ENCODE measurements around the gene FIS1. TPM values are rescaled to one million over a fixed set of nuclear protein-coding genes. Genes with fewer than 3 reads are reported as not detected.

The FIS1 gene
- total and polyA plus RNA-seq, 2 donors (not counting 1 experiment from before 2014, with no cell fraction given): 95.5 to 245 TPM

GRCh38 chr7:101250324-101250723, 5.4 kb upstream of the FIS1 start:
- Histone ChIP-seq H3K9me3 (ENCODE audit: control extremely low read depth in 1 of 3, control insufficient read depth in 2 of 3, insufficient read depth in 1 of 3, low read length in 2 of 3) (no peaks in the 10 kb centered on the region), H3K27ac (ENCODE audit: low read length in 2 of 2) (peak overlapping the region in 1 of 2 donors; percentile 55), H3K9ac (ENCODE audit: low read length) (no peak overlapping the region), H2AFZ (ENCODE audit: insufficient read depth, low read depth, low read length, poor library complexity, severe bottlenecking) (no peak overlapping the region), H3K79me2 (ENCODE audit: control insufficient read depth, insufficient read depth, low read length) (peaks cover 62% of the 10 kb centered on the region), H3K27me3 (replicated peaks in 1 of 4; ENCODE audit: control extremely low read depth in 1 of 4, control insufficient read depth in 3 of 4, insufficient read depth in 4 of 4, low read length in 3 of 4) (peaks cover 0 to 4% (median 0%) of the 10 kb centered on the region in 4 experiments), H4K20me1 (ENCODE audit: control insufficient read depth, insufficient read depth, low read length, poor library complexity, severe bottlenecking) (peaks cover 55% of the 10 kb centered on the region), H3K36me3 (replicated peaks in 1 of 2; ENCODE audit: control extremely low read depth in 1 of 2, control insufficient read depth in 1 of 2, extremely low read depth in 1 of 2, insufficient read depth in 2 of 2, low read length in 1 of 2) (peaks cover 0 to 6% of the 10 kb centered on the region in 2 experiments), H3K4me3 (ENCODE audit: control extremely low read depth in 1 of 5, extremely low read depth in 1 of 5, insufficient read depth in 1 of 5, low read depth in 2 of 5, low read length in 4 of 5) (no peak overlapping the region), H3K4me1 (ENCODE audit: control insufficient read depth in 2 of 2, insufficient read depth in 2 of 2, low read length in 2 of 2) (peaks cover 18 to 27% of the 10 kb centered on the region in 2 donors), H3K4me2 (replicated peaks; ENCODE audit: low read depth, low read length, poor library complexity, severe bottlenecking) (peak overlapping the region; percentile 81)
- H3K4me3 Mint-ChIP-seq: peak overlapping the region; percentile 99
- H3K27me3 Mint-ChIP-seq: peaks cover 5% of the 10 kb centered on the region
- POLR2A ChIA-PET: interaction anchor here (0.7 to 1.1 kb wide), 3 partner anchors 33 to 1168 kb away, joined by 4 to 11 read pairs (median 6); partner anchors contain the start of genes PLOD3 and ZNHIT1
- WGBS (ENCODE audit: insufficient coverage): 83% methylated on average over 3 of the region's 3 CpGs
- CTCF ChIA-PET: no interaction called here
- no peak for ATAC-seq (ENCODE audit: low read depth)
- H3K4me1 Mint-ChIP-seq: peaks cover 36% of the 10 kb centered on the region
- DNase-seq: peak; percentile 32
- intact Hi-C loops (cut with micrococcal nuclease): loop anchor here (5.0 kb wide), 1 partner anchor 1233 kb away; the partner anchor contains the start of gene ZKSCAN1
- H3K9me3 Mint-ChIP-seq (ENCODE audit: insufficient read depth): no peaks in the 10 kb centered on the region
- TF ChIP-seq CTCF (IDR thresholded peaks at IDR 0.05): no peak
- TF ChIP-seq EZH2 (IDR thresholded peaks at IDR 0.05; ENCODE audit: borderline replicate concordance, insufficient read depth, low read depth, low read length, poor library complexity, severe bottlenecking): no peak
- H3K27ac Mint-ChIP-seq: peak overlapping the region; percentile 46

GRCh38 chr7:101248276-101248675, 3.4 kb upstream of the FIS1 start:
- Histone ChIP-seq H3K4me3 (ENCODE audit: control extremely low read depth in 1 of 5, extremely low read depth in 1 of 5, insufficient read depth in 1 of 5, low read depth in 2 of 5, low read length in 4 of 5) (no peak overlapping the region), H2AFZ (ENCODE audit: insufficient read depth, low read depth, low read length, poor library complexity, severe bottlenecking) (no peak overlapping the region), H3K27ac (ENCODE audit: low read length in 2 of 2) (no peak overlapping the region), H3K27me3 (replicated peaks in 1 of 4; ENCODE audit: control extremely low read depth in 1 of 4, control insufficient read depth in 3 of 4, insufficient read depth in 4 of 4, low read length in 3 of 4) (no peaks in the 10 kb centered on the region), H3K4me2 (replicated peaks; ENCODE audit: low read depth, low read length, poor library complexity, severe bottlenecking) (no peak overlapping the region), H4K20me1 (ENCODE audit: control insufficient read depth, insufficient read depth, low read length, poor library complexity, severe bottlenecking) (peaks cover 65% of the 10 kb centered on the region), H3K36me3 (replicated peaks in 1 of 2; ENCODE audit: control extremely low read depth in 1 of 2, control insufficient read depth in 1 of 2, extremely low read depth in 1 of 2, insufficient read depth in 2 of 2, low read length in 1 of 2) (peaks cover 0 to 6% of the 10 kb centered on the region in 2 experiments), H3K9ac (ENCODE audit: low read length) (no peak overlapping the region), H3K79me2 (ENCODE audit: control insufficient read depth, insufficient read depth, low read length) (peaks cover 79% of the 10 kb centered on the region), H3K9me3 (ENCODE audit: control extremely low read depth in 1 of 3, control insufficient read depth in 2 of 3, insufficient read depth in 1 of 3, low read length in 2 of 3) (no peaks in the 10 kb centered on the region), H3K4me1 (ENCODE audit: control insufficient read depth in 2 of 2, insufficient read depth in 2 of 2, low read length in 2 of 2) (peaks cover 29 to 42% of the 10 kb centered on the region in 2 donors)
- ATAC-seq (ENCODE audit: low read depth) (no peak), DNase-seq (no peak)
- 96% methylated on average over 5 of the region's 5 CpGs for WGBS (ENCODE audit: insufficient coverage)
- intact Hi-C loops (cut with micrococcal nuclease): no loop called here
- ChIA-PET CTCF (interaction anchor here (0.6 to 1.6 kb wide), 2 partner anchors 31 to 92 kb away, joined by 4 to 6 read pairs; partner anchors contain the start of genes PLOD3 and ZNHIT1), POLR2A (interaction anchor here (0.5 to 0.7 kb wide), 2 partner anchors 43 to 360 kb away, joined by 5 read pairs; no protein-coding TSS in a partner anchor)
- H3K4me1 Mint-ChIP-seq: peaks cover 53% of the 10 kb centered on the region
- H3K27ac Mint-ChIP-seq: no peak overlapping the region
- H3K9me3 Mint-ChIP-seq (ENCODE audit: insufficient read depth): no peaks in the 10 kb centered on the region
- TF ChIP-seq CTCF (IDR thresholded peaks at IDR 0.05) (no peak), EZH2 (IDR thresholded peaks at IDR 0.05; ENCODE audit: borderline replicate concordance, insufficient read depth, low read depth, low read length, poor library complexity, severe bottlenecking) (no peak)
- no peaks in the 10 kb centered on the region for H3K27me3 Mint-ChIP-seq
- H3K4me3 Mint-ChIP-seq: no peak overlapping the region
